H9 (cell line): ENCODE measurements around the gene OAF. TPM values are rescaled to one million over a fixed set of nuclear protein-coding genes. Genes with fewer than 3 reads are reported as not detected.

ENCODE experiments used
- DNase-seq: peaks from one replicate; pipeline ENCODE4 v3.0.0-alpha.2; 2017
- H2AFZ ChIP-seq: one replicate; pipeline ENCODE4 v1.6.1; 2013; ENCODE audit warnings: mild to moderate bottlenecking, low read length, control low read depth, moderate library complexity
- H2AK5ac ChIP-seq: 2 replicates; pipeline ENCODE4 v1.6.1; 2013; ENCODE audit warnings: low read length, control low read depth, mixed read lengths; ENCODE audit not compliant: insufficient read length
- H2BK120ac ChIP-seq: one replicate; pipeline ENCODE4 v1.6.1; 2013; ENCODE audit warnings: low read depth, mild to moderate bottlenecking, low read length, control low read depth, inconsistent platforms; ENCODE audit not compliant: poor library complexity, severe bottlenecking
- H2BK12ac ChIP-seq: 2 replicates; pipeline ENCODE4 v1.6.1; 2013; ENCODE audit warnings: low read length, control low read depth, mixed read lengths, low read depth; ENCODE audit not compliant: insufficient read length
- H2BK15ac ChIP-seq: 2 replicates; pipeline ENCODE4 v1.6.1; 2013; ENCODE audit warnings: low read depth, low read length, control low read depth
- H2BK20ac ChIP-seq: one replicate; pipeline ENCODE4 v1.6.1; 2013; ENCODE audit warnings: low read depth, mild to moderate bottlenecking, low read length, control low read depth, inconsistent platforms; ENCODE audit not compliant: poor library complexity, severe bottlenecking
- H2BK5ac ChIP-seq: 2 replicates; pipeline ENCODE4 v1.6.1; 2013; ENCODE audit warnings: low read length, control low read depth, mixed read lengths; ENCODE audit not compliant: insufficient read length
- H3K14ac ChIP-seq: 2 replicates; pipeline ENCODE4 v1.6.1; 2013; ENCODE audit warnings: low read length, control low read depth; ENCODE audit not compliant: insufficient read depth
- H3K18ac ChIP-seq: 2 replicates; pipeline ENCODE4 v1.6.1; 2013; ENCODE audit warnings: low read depth, mild to moderate bottlenecking, mixed read lengths, low read length, control low read depth; ENCODE audit not compliant: insufficient read length
- H3K23ac ChIP-seq: 2 replicates; pipeline ENCODE4 v1.6.1; 2013; ENCODE audit warnings: low read length, control low read depth, mixed read lengths, low read depth; ENCODE audit not compliant: insufficient read length
- H3K23me2 ChIP-seq: 2 replicates; pipeline ENCODE4 v1.6.1; 2013; ENCODE audit warnings: low read depth, mild to moderate bottlenecking, mixed read lengths, low read length, control low read depth; ENCODE audit not compliant: insufficient read length, poor library complexity, severe bottlenecking
- H3K27ac ChIP-seq: 2 replicates; pipeline ENCODE4 v1.5.1; 2013; ENCODE audit warnings: low read length, control low read depth, mixed read lengths, low read depth; ENCODE audit not compliant: insufficient read length
- H3K27me3 ChIP-seq: 2 replicates; pipeline ENCODE4 v1.6.1; 2013; ENCODE audit warnings: low read length, control low read depth, inconsistent platforms; ENCODE audit not compliant: insufficient read depth
- H3K4ac ChIP-seq: 2 replicates; pipeline ENCODE4 v1.6.1; 2013; ENCODE audit warnings: low read depth, mild to moderate bottlenecking, control low read depth, inconsistent platforms, low read length, moderate library complexity
- H3K4me1 ChIP-seq: 2 replicates; pipeline ENCODE4 v1.6.1; 2013; ENCODE audit warnings: low read length, control low read depth, inconsistent platforms; ENCODE audit not compliant: insufficient read depth
- H3K4me2 ChIP-seq: 2 replicates; pipeline ENCODE4 v1.6.1; 2013; ENCODE audit warnings: low read length, control low read depth, mixed read lengths; ENCODE audit not compliant: insufficient read length, insufficient read depth
- H3K56ac ChIP-seq: 2 replicates; pipeline ENCODE4 v1.6.1; 2013; ENCODE audit warnings: low read depth, mild to moderate bottlenecking, mixed read lengths, low read length, control low read depth; ENCODE audit not compliant: insufficient read length
- H3K79me1 ChIP-seq: 2 replicates; pipeline ENCODE4 v1.6.1; 2013; ENCODE audit warnings: low read depth, mild to moderate bottlenecking, moderate library complexity, low read length, control low read depth, inconsistent platforms; ENCODE audit not compliant: insufficient read depth, poor library complexity, severe bottlenecking
- H3K79me2 ChIP-seq: 2 replicates; pipeline ENCODE4 v1.6.1; 2013; ENCODE audit warnings: low read length, control low read depth, inconsistent platforms; ENCODE audit not compliant: insufficient read depth
- H3K9ac ChIP-seq: 2 replicates; pipeline ENCODE4 v1.6.1; 2013; ENCODE audit warnings: low read length, control low read depth, mixed read lengths; ENCODE audit not compliant: insufficient read length; ENCODE audit errors: extremely low read depth
- H3K9me3 ChIP-seq: one replicate; pipeline ENCODE4 v1.6.1; 2013; ENCODE audit warnings: low read depth, low read length, inconsistent platforms; ENCODE audit not compliant: control insufficient read depth
- H3T11ph ChIP-seq: one replicate; pipeline ENCODE4 v1.6.1; 2013; ENCODE audit warnings: mild to moderate bottlenecking, low read length, control low read depth, inconsistent platforms
- H4K20me1 ChIP-seq: one replicate; pipeline ENCODE4 v1.6.1; 2013; ENCODE audit not compliant: control insufficient read depth, insufficient read length, insufficient read depth
- H4K5ac ChIP-seq: 2 replicates; pipeline ENCODE4 v1.6.1; 2013; ENCODE audit warnings: low read depth, mild to moderate bottlenecking, mixed read lengths, low read length, control low read depth; ENCODE audit not compliant: insufficient read length
- H4K8ac ChIP-seq: replicated peaks from 2 replicates; pipeline ENCODE4 v1.6.1; 2013; ENCODE audit warnings: low read length, control low read depth, mixed read lengths, low read depth; ENCODE audit not compliant: insufficient read length
- H4K91ac ChIP-seq: 2 replicates; pipeline ENCODE4 v1.6.1; 2013; ENCODE audit warnings: low read depth, mild to moderate bottlenecking, moderate library complexity, mixed read lengths, low read length, control low read depth; ENCODE audit not compliant: insufficient read length
- H3K27ac Mint-ChIP-seq, 3 experiments: 2 replicates in 2 of 3; 3 replicates in 1 of 3; pipeline ENCODE4 v1.8.0; 2020 to 2021; ENCODE audit warnings: mixed read lengths in 3 of 3, mild to moderate bottlenecking in 1 of 3, moderate library complexity in 1 of 3
- H3K27me3 Mint-ChIP-seq: 2 replicates; pipeline ENCODE4 v1.8.0; 2021; ENCODE audit warnings: low read depth, mild to moderate bottlenecking, moderate library complexity, mixed read lengths
- H3K36me3 Mint-ChIP-seq, 3 experiments: 2 replicates in 2 of 3; 3 replicates in 1 of 3; pipeline ENCODE4 v1.8.0; 2020 to 2021; ENCODE audit warnings: low read depth in 3 of 3, mixed read lengths in 3 of 3; ENCODE audit not compliant: insufficient read depth in 1 of 3
- H3K4me1 Mint-ChIP-seq, 2 experiments: 2 replicates each; pipeline ENCODE4 v1.8.0; 2020; ENCODE audit warnings: mixed read lengths in 2 of 2
- H3K4me3 Mint-ChIP-seq, 2 experiments: 2 replicates in 1 of 2; 3 replicates in 1 of 2; pipeline ENCODE4 v1.8.0; 2020 to 2021; ENCODE audit warnings: mild to moderate bottlenecking in 2 of 2, mixed read lengths in 2 of 2, moderate library complexity in 1 of 2
- H3K9me3 Mint-ChIP-seq, 2 experiments: 2 replicates in 1 of 2; 3 replicates in 1 of 2; pipeline ENCODE4 v1.8.0; 2020; ENCODE audit warnings: mild to moderate bottlenecking in 2 of 2, mixed read lengths in 2 of 2, moderate library complexity in 1 of 2
- CTCF ChIP-seq: fragments of 200-600 bp; sonication (generic); conservative IDR thresholded peaks from 3 replicates; pipeline ENCODE4 v1.8.0; 2021; ENCODE audit warnings: antibody characterized with exemption, mild to moderate bottlenecking
- WGBS: extraction: QIAGEN DNeasy Blood & Tissue Kit; methylation state at CpG from one replicate; pipeline ENCODE4 v1.1.7; 2013; ENCODE audit warnings: missing lambda C conversion rate, low lambda C conversion rate, mixed read lengths; ENCODE audit not compliant: insufficient read length; ENCODE audit errors: extremely low coverage; 5-methylcytosine and 5-hydroxymethylcytosine counted together
- total RNA-seq: library from RNA; stranded (reverse); gene quantifications from 2 replicates; pipeline ENCODE4 v1.2.1, GENCODE V29; 2021

OAF gene
- total RNA-seq, 1 experiment from 2014 or later = 1.1 TPM

- Histone ChIP-seq H3K4me2 (no peak overlapping the region), H4K5ac (no peak overlapping the region), H3K79me1 (no peaks in the 10 kb centered on the region), H4K8ac (no peak overlapping the region), H3K9ac (no peak overlapping the region), H2AK5ac (no peak overlapping the region), H3K56ac (no peak overlapping the region), H4K20me1 (no peaks in the 10 kb centered on the region), H4K91ac (no peak overlapping the region), H3K4me1 (no peaks in the 10 kb centered on the region), H3K4ac (no peak overlapping the region), H3K27ac (no peak overlapping the region), H3K18ac (no peak overlapping the region), H2BK120ac (no peak overlapping the region), H2BK20ac (no peak overlapping the region), H2BK15ac (no peak overlapping the region), H2BK5ac (no peak overlapping the region), H2AFZ (no peak overlapping the region), H3K23me2 (peaks cover under 1% of the 10 kb centered on the region), H3K14ac (no peak overlapping the region), H3K9me3 (no peaks in the 10 kb centered on the region), H3K23ac (no peak overlapping the region), H2BK12ac (no peak overlapping the region), H3T11ph (no peak overlapping the region), H3K79me2 (no peaks in the 10 kb centered on the region), H3K27me3 (peaks cover 2% of the 10 kb centered on the region; the same call in 1 of the 2 replicates)
- peak; percentile 93 for DNase-seq
- TF ChIP-seq CTCF = peak; percentile 95
- peak overlapping the region in 1 of 2 experiments; percentile 25; a peak in 2 of 5 replicates for H3K4me3 Mint-ChIP-seq
- no peak overlapping the region; a peak in 1 of 7 replicates for H3K27ac Mint-ChIP-seq
- H3K4me1 Mint-ChIP-seq = peaks cover 13 to 25% of the 10 kb centered on the region in 2 experiments
- no peaks in the 10 kb centered on the region; a peak in 1 of 5 replicates for H3K9me3 Mint-ChIP-seq
- WGBS = no CpG with 5 or more reads among the region's 8 CpGs
- H3K27me3 Mint-ChIP-seq = peaks cover 77% of the 10 kb centered on the region
- H3K36me3 Mint-ChIP-seq = no peaks in the 10 kb centered on the region
Observed at GRCh38 chr11:120235024-120235628, 24.3 kb downstream of the OAF start.
